DMS153 treated with DMSO at 0.1 percent for 48 hours (cell line): Measurements from ENCODE around the gene CSTF3.

ENCODE experiments used
- DNase-seq: peaks from one replicate; lab custom pipeline; 2025; ENCODE audit not compliant: unreplicated experiment; lab: John Stamatoyannopoulos, UW

CSTF3 gene

DNA sequence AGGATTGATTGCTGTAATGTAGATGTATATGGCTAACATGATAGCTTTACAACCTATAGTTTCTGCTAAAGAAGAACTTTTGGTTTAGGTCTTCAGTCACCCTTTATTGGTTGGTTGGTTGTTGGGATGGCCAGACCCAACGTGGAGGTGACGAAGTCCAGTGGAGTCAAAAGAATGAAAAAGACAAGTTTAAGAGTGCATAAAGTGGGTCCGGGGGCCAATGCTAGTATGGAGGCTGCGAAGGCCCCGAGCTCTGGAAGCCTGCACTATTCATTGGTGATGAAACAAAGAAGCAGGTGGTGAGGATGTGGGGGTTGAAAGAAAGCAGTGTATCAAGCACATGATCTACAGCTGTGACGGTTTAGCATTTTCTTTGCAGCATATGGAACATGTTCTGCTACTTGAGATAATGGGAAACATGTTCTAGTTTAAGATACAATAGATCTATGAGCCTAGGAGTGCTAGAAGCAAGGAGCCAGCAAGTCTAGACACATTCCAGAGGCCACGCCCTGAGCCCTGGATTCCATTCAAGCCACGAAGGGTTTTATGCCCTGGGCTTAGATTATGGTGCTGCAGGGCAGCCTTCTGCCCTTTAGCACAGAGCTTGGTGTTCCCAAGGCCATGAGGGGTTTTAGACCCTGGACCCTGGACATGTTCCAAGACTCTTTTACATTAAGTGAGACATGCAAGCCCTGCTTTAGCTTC, 115.6 kb downstream of the CSTF3 start:
- no peak for DNase-seq

DNA sequence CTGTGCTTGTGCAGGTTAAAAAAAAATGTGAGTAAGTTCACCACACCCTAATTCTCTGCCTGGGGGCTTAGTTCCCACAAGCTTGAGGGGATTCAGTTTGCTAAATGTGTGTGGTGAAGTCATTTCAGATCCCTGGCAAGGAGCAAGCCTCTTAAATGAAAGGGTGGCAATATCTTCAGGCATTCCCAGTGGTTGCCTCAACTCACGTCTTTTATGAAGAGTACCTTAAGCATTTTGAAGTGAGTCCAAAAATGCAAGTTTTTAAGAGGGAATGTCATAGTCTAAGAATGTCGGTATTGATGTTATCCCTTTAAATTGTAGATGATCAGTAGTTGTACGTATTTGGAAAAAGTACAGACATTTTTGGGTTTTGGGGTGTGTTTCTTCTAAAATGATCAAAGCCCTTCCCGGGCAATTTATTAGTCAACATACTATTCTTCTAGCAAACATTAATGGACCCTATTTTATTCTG, 117.0 kb downstream of the CSTF3 start:
- no peak for DNase-seq

DNA sequence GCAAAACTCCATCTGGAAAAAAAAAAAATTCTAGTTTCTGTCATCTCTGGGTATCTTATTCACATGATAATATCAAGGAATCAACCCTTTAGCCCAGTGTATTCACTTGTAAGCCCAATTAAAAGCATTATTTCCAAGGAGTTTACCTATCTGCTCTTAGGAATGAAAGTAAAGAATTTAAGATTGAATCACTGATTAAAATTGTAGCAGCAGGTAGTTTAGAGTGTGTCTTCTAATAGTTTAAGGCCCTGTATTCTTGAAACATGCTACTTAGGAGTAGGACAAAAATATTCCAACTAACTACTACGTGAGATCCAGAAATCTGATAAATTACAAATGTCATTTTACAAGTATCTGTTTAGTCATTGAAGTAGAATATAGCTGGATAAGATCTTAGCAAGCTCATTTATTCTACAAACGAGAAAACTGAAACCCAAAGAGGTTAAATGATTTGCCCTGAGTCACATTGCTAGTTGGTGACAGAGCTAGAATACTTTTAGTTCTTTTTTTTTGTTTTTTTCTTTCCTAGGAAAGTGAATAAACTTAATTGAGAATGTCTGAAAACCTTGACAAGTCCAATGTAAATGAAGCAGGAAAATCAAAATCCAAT, 118.0 kb downstream of the CSTF3 start:
- DNase-seq: no peak

DNA sequence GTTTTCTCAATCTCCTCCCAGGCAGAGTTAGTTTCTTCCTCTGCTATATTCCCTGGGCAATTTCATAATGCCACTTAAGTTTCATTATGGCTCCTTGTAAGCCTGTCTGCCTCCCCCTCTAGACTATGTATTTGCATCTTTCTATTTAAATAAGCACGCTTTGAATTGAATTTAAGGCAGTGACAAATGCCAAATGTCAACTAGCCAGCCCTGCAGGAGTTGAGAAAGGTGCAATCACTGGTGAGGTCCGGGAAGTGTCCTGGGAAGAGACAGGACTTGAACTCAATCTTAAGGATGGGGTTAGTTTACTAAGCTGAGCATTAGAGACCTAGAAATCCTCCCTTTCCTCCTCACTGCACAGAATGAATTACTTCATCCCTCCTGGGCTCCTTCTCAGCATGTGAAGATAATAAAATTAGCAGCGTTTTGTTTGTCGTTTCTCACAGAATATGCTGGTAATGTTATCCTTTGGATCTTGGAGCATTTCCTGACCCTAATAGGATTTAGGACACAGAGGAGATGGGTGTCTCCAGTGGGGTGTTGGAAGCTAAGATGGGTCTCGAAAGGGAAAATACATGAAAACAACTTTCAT, 120.3 kb downstream of the CSTF3 start:
- no peak for DNase-seq

DNA sequence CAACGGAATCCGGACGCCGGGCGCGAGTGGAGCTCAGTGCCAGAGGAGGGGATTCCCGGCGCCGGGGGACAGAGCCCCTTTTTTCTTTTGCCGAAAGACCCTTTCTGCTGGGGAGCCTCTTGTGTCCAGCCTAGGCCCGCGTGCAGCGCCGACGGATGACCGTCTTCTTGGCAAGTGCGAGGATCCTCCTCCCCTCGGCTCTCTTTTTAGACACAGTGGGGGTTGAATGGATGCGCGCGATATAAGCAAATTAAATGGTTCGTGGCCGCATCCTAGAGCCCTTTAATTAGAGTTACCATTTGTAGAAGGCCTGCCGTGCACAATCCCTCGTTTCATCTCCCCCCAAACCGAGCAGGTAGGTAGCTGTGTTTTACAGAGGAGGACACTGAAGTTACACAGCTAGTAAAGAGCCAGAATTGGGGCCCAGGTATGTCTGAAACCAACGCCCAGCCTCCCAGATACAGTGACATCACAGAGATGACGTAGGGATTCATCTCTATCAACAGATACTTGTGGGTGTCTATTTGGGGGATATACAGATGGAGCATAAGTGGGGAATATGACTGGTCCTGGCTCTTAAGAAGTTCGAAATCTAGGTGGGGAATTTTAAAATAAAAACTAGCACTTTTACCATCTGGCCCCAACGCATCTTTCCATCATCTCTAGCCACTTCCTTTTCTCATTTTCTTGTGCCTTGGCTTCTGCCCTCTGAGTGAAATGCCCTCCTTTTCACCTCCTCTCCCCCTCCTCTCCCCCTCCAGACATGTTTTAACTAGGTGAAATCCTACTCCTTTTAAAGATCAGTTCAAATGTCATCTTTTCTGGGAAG, 121.0 kb downstream of the CSTF3 start:
- DNase-seq: no peak

DNA sequence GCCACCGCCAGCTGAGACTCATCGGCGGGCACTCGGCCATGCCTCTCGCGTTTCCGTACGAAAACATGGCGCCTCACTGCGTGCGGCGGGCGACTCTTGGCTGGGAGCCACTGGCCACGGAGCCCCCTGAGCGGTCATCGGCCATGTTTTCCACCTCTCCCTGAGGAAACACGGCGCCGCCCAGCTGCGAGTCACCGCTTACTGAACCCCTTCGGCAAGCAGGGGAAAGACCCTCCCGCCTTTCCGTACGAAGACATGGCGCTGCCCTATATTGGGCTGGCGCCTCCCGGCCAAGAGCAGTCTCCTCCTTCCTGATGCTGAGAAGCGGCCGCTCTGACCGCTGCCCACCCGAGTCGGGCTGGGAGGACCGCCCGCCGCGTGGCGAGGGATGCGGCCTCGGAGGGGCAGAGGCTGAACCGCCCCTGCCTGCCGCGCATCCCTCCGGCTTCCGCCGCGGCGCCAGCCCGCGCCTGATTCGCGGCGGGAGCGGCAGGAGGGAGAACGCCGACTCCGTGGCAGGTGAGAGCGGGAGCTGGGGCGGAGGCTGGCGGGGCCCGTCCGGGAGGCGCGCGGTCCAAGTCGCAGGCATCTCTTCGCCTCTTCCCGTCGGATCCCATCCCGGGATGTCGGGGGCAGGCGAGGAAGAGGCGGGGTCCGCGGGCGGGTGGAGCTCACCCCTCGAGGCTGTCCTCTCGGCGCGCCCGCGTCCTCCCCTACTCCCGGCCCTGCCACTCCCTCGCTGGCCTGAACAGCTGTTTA, 121.8 kb downstream of the CSTF3 start, which contains the start of gene TCP11L1:
TSS of gene TCP11L1 (plus strand) at position 299 of the 759 bp plus-strand sequence. CDS start 4,202 bp downstream, outside the sequence.
- DNase-seq: peak; percentile 84

DNA sequence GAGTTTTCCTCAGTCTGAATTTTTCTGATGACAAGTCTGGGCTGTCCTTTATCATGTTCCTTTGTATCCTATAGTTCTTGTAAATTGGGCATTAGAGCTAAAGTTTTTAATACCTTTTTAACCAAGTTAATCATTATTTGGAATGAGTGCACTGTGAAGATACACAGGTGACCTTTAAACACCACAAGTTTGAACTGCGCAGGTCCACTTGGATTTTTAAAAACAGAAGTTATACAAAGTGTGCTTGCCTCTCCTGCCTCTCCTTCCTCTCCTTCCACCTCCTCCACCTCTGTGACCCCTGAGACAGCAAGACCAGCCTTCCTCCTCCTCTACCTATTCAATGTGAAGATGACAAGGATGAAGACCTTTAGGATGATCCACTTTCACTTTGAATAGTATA, 126.3 kb downstream of the CSTF3 start:
- DNase-seq: no peak
